Endothelial cell of umbilical vein (primary cell): ENCODE data around the gene MYORG. TPM values are rescaled to one million over a fixed set of nuclear protein-coding genes. Genes with fewer than 3 reads are reported as not detected.

ENCODE experiments used
- BruUV-seq: library from RNA; stranded (reverse); fragments of 400-500 nt; replicated peaks from 2 replicates; lab custom pipeline; 2021; lab: Mats Ljungman, UMichigan
- CTCF ChIA-PET: fragments of 300-600, 350-600 bp; sonication (Branson Sonifier 250); formaldehyde crosslinking; loops from one replicate; lab custom pipeline; 2021; ENCODE audit warnings: antibody characterized with exemption, inconsistent platforms; lab: Charles Lee
- POLR2A ChIA-PET: fragments of 300-600, 350-600 bp; sonication (Branson Sonifier 250); formaldehyde crosslinking; loops from one replicate; lab custom pipeline; 2021; ENCODE audit warnings: antibody characterized with exemption, inconsistent platforms; lab: Charles Lee
- DNase-seq: peaks from one replicate; pipeline ENCODE4 v3.0.0-alpha.2; 2011; ENCODE audit warnings: low read depth, low spot score
- FAIRE-seq: peaks from 2 replicates; lab custom pipeline; 2011; peaks lifted over from hg19 to GRCh38; lab: Jason Lieb, UNC
- H2AFZ ChIP-seq: 2 replicates; pipeline ENCODE4 v1.6.0; 2012; ENCODE audit warnings: low read depth, low read length, control low read depth, inconsistent platforms
- H3K27ac ChIP-seq: 2 replicates; pipeline ENCODE4 v1.5.1; 2011; ENCODE audit warnings: low read depth, mild to moderate bottlenecking, control low read depth, low read length, moderate library complexity; ENCODE audit not compliant: insufficient read depth
- H3K27me3 ChIP-seq, 2 experiments: 2 replicates each; pipeline versions ENCODE4 v1.6.0 to v1.6.1; 2011; ENCODE audit warnings: low read length in 2 of 2, mixed read lengths in 1 of 2; ENCODE audit not compliant: control insufficient read depth in 2 of 2, insufficient read depth in 2 of 2
- H3K36me3 ChIP-seq, 2 experiments: 2 replicates in 1 of 2; 3 replicates in 1 of 2; pipeline ENCODE4 v1.5.1; 2011; ENCODE audit warnings: low read length in 2 of 2, mild to moderate bottlenecking in 1 of 2, moderate library complexity in 1 of 2; ENCODE audit not compliant: control insufficient read depth in 2 of 2, insufficient read depth in 2 of 2; ENCODE audit errors: extremely low read depth in 1 of 2
- H3K4me1 ChIP-seq: 3 replicates; pipeline ENCODE4 v1.5.1; 2011; ENCODE audit warnings: mild to moderate bottlenecking, low read length; ENCODE audit not compliant: control insufficient read depth, insufficient read depth; ENCODE audit errors: extremely low read depth
- H3K4me2 ChIP-seq: 2 replicates; pipeline ENCODE4 v1.6.1; 2011; ENCODE audit warnings: low read length, control low read depth, mixed read lengths; ENCODE audit not compliant: insufficient read depth
- H3K4me3 ChIP-seq, 3 experiments: fragments of 200-600 bp in 1 of 3; sonication (generic), shearing (Covaris generic) in 1 of 3; replicated peaks in 1 of 3; 2 replicates each; pipeline ENCODE4 v1.5.1; 2011 to 2016; ENCODE audit warnings: control low read depth in 3 of 3, low read length in 3 of 3, mild to moderate bottlenecking in 2 of 3, inconsistent platforms in 1 of 3, low read depth in 1 of 3, moderate library complexity in 1 of 3; ENCODE audit not compliant: insufficient read depth in 1 of 3
- H3K79me2 ChIP-seq: 2 replicates; pipeline ENCODE4 v1.6.0; 2012; ENCODE audit warnings: low read length, inconsistent platforms; ENCODE audit not compliant: control insufficient read depth, insufficient read depth
- H3K9ac ChIP-seq: replicated peaks from 2 replicates; pipeline ENCODE3; 2011; ENCODE audit warnings: low read length, control low read depth; ENCODE audit not compliant: insufficient read depth; ENCODE audit errors: extremely low read depth
- H3K9me1 ChIP-seq: replicated peaks from 3 replicates; pipeline ENCODE4 v1.6.0; 2011; ENCODE audit warnings: mild to moderate bottlenecking, low read length; ENCODE audit not compliant: control insufficient read depth, insufficient read depth; ENCODE audit errors: extremely low read depth
- H3K9me3 ChIP-seq: replicated peaks from 2 replicates; pipeline ENCODE4 v1.5.1; 2012; ENCODE audit warnings: low read length, inconsistent platforms; ENCODE audit not compliant: control insufficient read depth, insufficient read depth
- H4K20me1 ChIP-seq: replicated peaks from 2 replicates; pipeline ENCODE3; 2011; ENCODE audit warnings: mild to moderate bottlenecking, low read length; ENCODE audit not compliant: control insufficient read depth, insufficient read depth; ENCODE audit errors: extremely low read depth
- EZH2 ChIP-seq: IDR thresholded peaks from 2 replicates; pipeline ENCODE4 v1.6.1; 2012; ENCODE audit warnings: borderline replicate concordance, low read depth, mild to moderate bottlenecking, moderate library complexity, low read length, inconsistent platforms; ENCODE audit not compliant: severe bottlenecking
- FOS ChIP-seq: IDR thresholded peaks from 2 replicates; pipeline ENCODE4 v1.6.1; 2011; ENCODE audit warnings: mild to moderate bottlenecking, low read length, moderate library complexity, borderline replicate concordance; ENCODE audit not compliant: insufficient read depth
- JUN ChIP-seq: IDR thresholded peaks from 2 replicates; pipeline ENCODE4 v1.6.1; 2011; ENCODE audit warnings: borderline replicate concordance, low read depth; ENCODE audit not compliant: insufficient read length, insufficient read depth
- MAX ChIP-seq: IDR thresholded peaks from 2 replicates; pipeline ENCODE4 v1.6.1; 2011; ENCODE audit not compliant: insufficient read depth, insufficient read length
- POLR2A ChIP-seq: IDR thresholded peaks from 2 replicates; pipeline ENCODE4 v1.6.1; 2012; ENCODE audit warnings: low read depth, mild to moderate bottlenecking, control low read depth, low read length
- dilution Hi-C: fragments of 300-500 bp; cut with MboI; formaldehyde crosslinking; loops from one replicate; pipeline ENCODE4 v1.15.0; 2019; ENCODE audit warnings: low sequenced_read_pairs; ENCODE audit not compliant: extremely low pct_ligation_motif_present
- intact Hi-C: fragments of 100-400 bp; cut with micrococcal nuclease; formaldehyde crosslinking; loops from one replicate; pipeline ENCODE4 v1.10.0; 2022
- polyA plus RNA-seq, 4 experiments: library from polyadenylated mRNA; depleted of rRNA in 3 of 4; stranded (reverse) in 3 of 4; unstranded in 1 of 4; fragments of >200 nt; gene quantifications; 2 replicates each; pipeline versions ENCODE4 v1.2.1 to v1.2.3, GENCODE V29; 2011 to 2012; ENCODE audit warnings: missing spikeins in 1 of 4
- total RNA-seq: library from RNA; stranded (reverse); gene quantifications from 2 replicates; pipeline ENCODE4 v1.2.3, GENCODE V29; 2021
- TF ChIP-seq, protein P1 (sequence below), 2 donors: IDR thresholded peaks; 1 replicate in 1 of 2; 2 replicates in 1 of 2; pipeline ENCODE4 v1.5.1; 2011; ENCODE audit warnings: low read length in 2 of 2, mild to moderate bottlenecking in 2 of 2, moderate library complexity in 2 of 2, control low read depth in 1 of 2, inconsistent platforms in 1 of 2, low read depth in 1 of 2; ENCODE audit not compliant: insufficient read depth in 1 of 2; ENCODE audit errors: extremely low read depth in 1 of 2

The MYORG gene
- total and polyA plus RNA-seq, 2 donors (not counting 3 experiments of a cell fraction or from before 2014, with no cell fraction given), result 2.8 to 7.0 TPM

- H3K9ac ChIP-seq, result no peak overlapping the region
- no TSS peak for BruUV-seq
- TF ChIP-seq JUN, result no peak
- TF ChIP-seq FOS, result no peak
- no peak for TF ChIP-seq EZH2
- TF ChIP-seq MAX, result no peak
- TF ChIP-seq, protein P1, sequence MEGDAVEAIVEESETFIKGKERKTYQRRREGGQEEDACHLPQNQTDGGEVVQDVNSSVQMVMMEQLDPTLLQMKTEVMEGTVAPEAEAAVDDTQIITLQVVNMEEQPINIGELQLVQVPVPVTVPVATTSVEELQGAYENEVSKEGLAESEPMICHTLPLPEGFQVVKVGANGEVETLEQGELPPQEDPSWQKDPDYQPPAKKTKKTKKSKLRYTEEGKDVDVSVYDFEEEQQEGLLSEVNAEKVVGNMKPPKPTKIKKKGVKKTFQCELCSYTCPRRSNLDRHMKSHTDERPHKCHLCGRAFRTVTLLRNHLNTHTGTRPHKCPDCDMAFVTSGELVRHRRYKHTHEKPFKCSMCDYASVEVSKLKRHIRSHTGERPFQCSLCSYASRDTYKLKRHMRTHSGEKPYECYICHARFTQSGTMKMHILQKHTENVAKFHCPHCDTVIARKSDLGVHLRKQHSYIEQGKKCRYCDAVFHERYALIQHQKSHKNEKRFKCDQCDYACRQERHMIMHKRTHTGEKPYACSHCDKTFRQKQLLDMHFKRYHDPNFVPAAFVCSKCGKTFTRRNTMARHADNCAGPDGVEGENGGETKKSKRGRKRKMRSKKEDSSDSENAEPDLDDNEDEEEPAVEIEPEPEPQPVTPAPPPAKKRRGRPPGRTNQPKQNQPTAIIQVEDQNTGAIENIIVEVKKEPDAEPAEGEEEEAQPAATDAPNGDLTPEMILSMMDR (IDR thresholded peaks at IDR 0.05; ENCODE audit: extremely low read depth in 1 of 2, insufficient read depth in 1 of 2, low read depth in 1 of 2, low read length in 2 of 2), result no peak
- TF ChIP-seq POLR2A, result no peak
- H3K4me1 ChIP-seq, result peaks cover 8% of the 10 kb centered on the region
- intact Hi-C loops, result no loop called here
- no peaks in the 10 kb centered on the region for H3K79me2 ChIP-seq
- ChIA-PET POLR2A (no interaction called here), CTCF (interaction anchor here (0.6 to 3.6 kb wide), 3 partner anchors 22 to 644 kb away, joined by 3 to 15 read pairs (median 8); no protein-coding TSS in a partner anchor)
- dilution Hi-C loops, result no loop called here
- H3K27ac ChIP-seq, result no peak overlapping the region
- H3K27me3 ChIP-seq, result no peaks in the 10 kb centered on the region
- H4K20me1 ChIP-seq, result no peaks in the 10 kb centered on the region
- H3K9me1 ChIP-seq, result no peaks in the 10 kb centered on the region
- no peak overlapping the region for H2AFZ ChIP-seq
- H3K9me3 ChIP-seq, result no peaks in the 10 kb centered on the region
- no peak overlapping the region for H3K4me3 ChIP-seq
- H3K4me2 ChIP-seq, result no peak overlapping the region
- FAIRE-seq (no peak), DNase-seq (no peak)
- no peaks in the 10 kb centered on the region for H3K36me3 ChIP-seq
Measured at GRCh38 chr9:34382054-34382453, 5.4 kb upstream of the MYORG start.
